CD4-positive, alpha-beta T cell (primary cell): ENCODE results near the gene DCTN1. TPM values are rescaled to one million over a fixed set of nuclear protein-coding genes. Genes with fewer than 3 reads are reported as not detected.

Experiments used
- ATAC-seq: fragments of 200-7000 bp; cut with Tn5 transposase; one replicate; pipeline ENCODE4 v1.10.0; 2022; ENCODE audit warnings: mild to moderate bottlenecking; ENCODE audit not compliant: poor library complexity
- CTCF ChIA-PET: fragments of 350-600 bp; sonication (Branson Sonifier 250); formaldehyde crosslinking; loops from one replicate; lab custom pipeline; 2021; ENCODE audit warnings: antibody characterized with exemption, inconsistent platforms; lab: Charles Lee
- POLR2A ChIA-PET: fragments of 350-600 bp; sonication (Branson Sonifier 250); formaldehyde crosslinking; loops from one replicate; lab custom pipeline; 2021; ENCODE audit warnings: antibody characterized with exemption, inconsistent platforms; lab: Charles Lee
- DNase-seq, 14 experiments: peaks; one replicate each; pipeline ENCODE4 v3.0.0-alpha.2; 2013 to 2020; ENCODE audit warnings: mixed read lengths in 2 of 14
- H3K27ac ChIP-seq, 2 donors: one replicate each; pipeline versions ENCODE4 v1.5.1 to v1.7.0; 2013; ENCODE audit warnings: low read length in 2 of 2, low read depth in 1 of 2, mild to moderate bottlenecking in 1 of 2
- H3K27me3 ChIP-seq, 2 experiments: 1 replicate in 1 of 2; 2 replicates in 1 of 2; pipeline versions ENCODE4 v1.6.1 to v1.7.0; 2013; ENCODE audit warnings: low read length in 2 of 2, control low read depth in 1 of 2, mild to moderate bottlenecking in 1 of 2, moderate library complexity in 1 of 2; ENCODE audit not compliant: insufficient read depth in 2 of 2, control insufficient read depth in 1 of 2
- H3K36me3 ChIP-seq: one replicate; pipeline ENCODE4 v1.6.1; 2013; ENCODE audit warnings: low read length, control low read depth; ENCODE audit not compliant: insufficient read depth
- H3K4me1 ChIP-seq: one replicate; pipeline ENCODE4 v1.6.1; 2013; ENCODE audit warnings: low read length, control low read depth; ENCODE audit not compliant: insufficient read depth
- H3K4me3 ChIP-seq: one replicate; pipeline ENCODE4 v1.5.1; 2013; ENCODE audit warnings: mild to moderate bottlenecking, low read length, moderate library complexity
- H3K9me3 ChIP-seq, 2 experiments: 1 replicate in 1 of 2; 2 replicates in 1 of 2; pipeline versions ENCODE4 v1.6.1 to v1.7.0; 2013; ENCODE audit warnings: low read length in 2 of 2, mild to moderate bottlenecking in 2 of 2, control low read depth in 1 of 2, moderate library complexity in 1 of 2; ENCODE audit not compliant: control insufficient read depth in 1 of 2, insufficient read depth in 1 of 2
- H3K27ac Mint-ChIP-seq: one replicate; pipeline ENCODE4 v1.8.0; 2020; ENCODE audit warnings: mixed read lengths
- H3K27me3 Mint-ChIP-seq: one replicate; pipeline ENCODE4 v1.8.0; 2021; ENCODE audit warnings: mixed read lengths
- H3K36me3 Mint-ChIP-seq: one replicate; pipeline ENCODE4 v1.8.0; 2021; ENCODE audit warnings: low read depth, mixed read lengths
- H3K4me1 Mint-ChIP-seq: one replicate; pipeline ENCODE4 v1.8.0; 2021; ENCODE audit warnings: low read depth, mixed read lengths
- H3K4me3 Mint-ChIP-seq: one replicate; pipeline ENCODE4 v1.8.0; 2020; ENCODE audit warnings: mild to moderate bottlenecking, mixed read lengths
- H3K9me3 Mint-ChIP-seq: one replicate; pipeline ENCODE4 v1.8.0; 2020; ENCODE audit warnings: mixed read lengths
- intact Hi-C, 2 experiments: fragments of 100-400 bp; cut with DNase I in 1 of 2; cut with micrococcal nuclease in 1 of 2; formaldehyde crosslinking; loops; one replicate each; pipeline versions ENCODE4 v1.15.1 to v1.9.0; 2023 to 2025; cut with DNase I, micrococcal nuclease
- total RNA-seq, 174 experiments: library from RNA in 2 of 174; stranded (reverse) in 2 of 174; gene quantifications; one replicate each; pipeline ENCODE4 v1.2.3 and lab custom pipeline; 2021 to 2026
- TF ChIP-seq, protein P1 (sequence below): fragments of 200-600 bp; IDR thresholded peaks from one replicate; pipeline ENCODE4 v1.8.0; 2022; ENCODE audit warnings: antibody characterized with exemption, mild to moderate bottlenecking

The DCTN1 gene
- total RNA-seq, 2 experiments from 2014 or later = 51.4 to 60.7 TPM

DNA sequence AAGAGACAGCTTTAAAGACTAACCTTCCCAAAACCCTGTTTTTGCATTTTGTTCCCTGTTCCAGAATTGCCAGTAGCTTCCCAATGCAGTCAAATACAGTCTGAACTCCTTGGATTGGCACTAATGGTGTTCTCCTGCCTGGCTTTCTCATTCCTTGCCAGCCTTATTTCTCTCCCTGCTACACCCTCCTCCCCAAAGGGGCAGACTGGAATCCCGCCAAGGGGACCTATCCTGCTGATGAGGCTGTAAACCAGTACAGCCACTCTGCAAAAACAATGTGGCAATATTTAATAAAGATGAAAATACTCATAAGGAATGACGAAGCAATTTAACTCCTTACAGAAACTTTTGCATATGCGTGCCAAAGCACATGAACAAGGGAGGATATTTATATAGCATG, 32.4 kb downstream of the DCTN1 start:
- DNase-seq (no peak), ATAC-seq (no peak)
- TF ChIP-seq, protein P1, sequence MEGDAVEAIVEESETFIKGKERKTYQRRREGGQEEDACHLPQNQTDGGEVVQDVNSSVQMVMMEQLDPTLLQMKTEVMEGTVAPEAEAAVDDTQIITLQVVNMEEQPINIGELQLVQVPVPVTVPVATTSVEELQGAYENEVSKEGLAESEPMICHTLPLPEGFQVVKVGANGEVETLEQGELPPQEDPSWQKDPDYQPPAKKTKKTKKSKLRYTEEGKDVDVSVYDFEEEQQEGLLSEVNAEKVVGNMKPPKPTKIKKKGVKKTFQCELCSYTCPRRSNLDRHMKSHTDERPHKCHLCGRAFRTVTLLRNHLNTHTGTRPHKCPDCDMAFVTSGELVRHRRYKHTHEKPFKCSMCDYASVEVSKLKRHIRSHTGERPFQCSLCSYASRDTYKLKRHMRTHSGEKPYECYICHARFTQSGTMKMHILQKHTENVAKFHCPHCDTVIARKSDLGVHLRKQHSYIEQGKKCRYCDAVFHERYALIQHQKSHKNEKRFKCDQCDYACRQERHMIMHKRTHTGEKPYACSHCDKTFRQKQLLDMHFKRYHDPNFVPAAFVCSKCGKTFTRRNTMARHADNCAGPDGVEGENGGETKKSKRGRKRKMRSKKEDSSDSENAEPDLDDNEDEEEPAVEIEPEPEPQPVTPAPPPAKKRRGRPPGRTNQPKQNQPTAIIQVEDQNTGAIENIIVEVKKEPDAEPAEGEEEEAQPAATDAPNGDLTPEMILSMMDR = no peak
- no peak overlapping the region for H3K4me3 Mint-ChIP-seq
- no peaks in the 10 kb centered on the region for H3K27me3 ChIP-seq
- H3K4me3 ChIP-seq = no peak overlapping the region
- ChIA-PET POLR2A (no interaction called here), CTCF (no interaction called here)
- H3K9me3 Mint-ChIP-seq = no peaks in the 10 kb centered on the region
- intact Hi-C loops = no loop called here
- H3K9me3 ChIP-seq = no peaks in the 10 kb centered on the region
- no peak overlapping the region for H3K27ac ChIP-seq
- H3K27ac Mint-ChIP-seq = no peak overlapping the region
- H3K36me3 Mint-ChIP-seq = no peaks in the 10 kb centered on the region
- no peaks in the 10 kb centered on the region for H3K27me3 Mint-ChIP-seq
- H3K4me1 Mint-ChIP-seq = no peaks in the 10 kb centered on the region
- no peaks in the 10 kb centered on the region for H3K36me3 ChIP-seq
- H3K4me1 ChIP-seq = no peaks in the 10 kb centered on the region

DNA sequence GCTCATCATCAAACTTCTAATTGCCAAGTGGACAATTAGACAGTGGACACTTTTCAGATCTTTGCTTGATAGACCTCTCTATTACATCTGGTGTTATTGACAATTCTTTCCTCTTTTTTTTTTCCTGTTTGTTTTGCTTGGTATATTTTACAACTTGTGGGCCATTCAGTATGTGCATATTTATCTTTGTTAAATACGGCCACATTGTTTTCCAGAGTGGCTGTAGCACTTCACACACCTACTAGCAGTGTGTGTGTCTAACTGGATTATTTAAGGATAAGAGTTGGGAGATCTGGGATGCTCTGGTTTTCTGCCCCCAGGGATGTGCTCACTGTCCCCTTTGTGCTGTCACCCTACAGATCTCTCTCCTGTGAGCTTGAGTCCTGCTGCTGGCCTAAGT, 32.8 kb downstream of the DCTN1 start:
- no peaks in the 10 kb centered on the region for H3K36me3 ChIP-seq
- no peak overlapping the region for H3K27ac ChIP-seq
- Mint-ChIP-seq H3K27me3 (no peaks in the 10 kb centered on the region), H3K36me3 (no peaks in the 10 kb centered on the region), H3K4me3 (no peak overlapping the region), H3K27ac (no peak overlapping the region), H3K9me3 (no peaks in the 10 kb centered on the region), H3K4me1 (no peaks in the 10 kb centered on the region)
- no peak for ATAC-seq
- H3K9me3 ChIP-seq = no peaks in the 10 kb centered on the region
- intact Hi-C loops = no loop called here
- no peak for DNase-seq
- TF ChIP-seq, protein P1 = no peak
- no peaks in the 10 kb centered on the region for H3K4me1 ChIP-seq
- POLR2A ChIA-PET = no interaction called here
- no peak overlapping the region for H3K4me3 ChIP-seq
- CTCF ChIA-PET = no interaction called here
- H3K27me3 ChIP-seq = no peaks in the 10 kb centered on the region

DNA sequence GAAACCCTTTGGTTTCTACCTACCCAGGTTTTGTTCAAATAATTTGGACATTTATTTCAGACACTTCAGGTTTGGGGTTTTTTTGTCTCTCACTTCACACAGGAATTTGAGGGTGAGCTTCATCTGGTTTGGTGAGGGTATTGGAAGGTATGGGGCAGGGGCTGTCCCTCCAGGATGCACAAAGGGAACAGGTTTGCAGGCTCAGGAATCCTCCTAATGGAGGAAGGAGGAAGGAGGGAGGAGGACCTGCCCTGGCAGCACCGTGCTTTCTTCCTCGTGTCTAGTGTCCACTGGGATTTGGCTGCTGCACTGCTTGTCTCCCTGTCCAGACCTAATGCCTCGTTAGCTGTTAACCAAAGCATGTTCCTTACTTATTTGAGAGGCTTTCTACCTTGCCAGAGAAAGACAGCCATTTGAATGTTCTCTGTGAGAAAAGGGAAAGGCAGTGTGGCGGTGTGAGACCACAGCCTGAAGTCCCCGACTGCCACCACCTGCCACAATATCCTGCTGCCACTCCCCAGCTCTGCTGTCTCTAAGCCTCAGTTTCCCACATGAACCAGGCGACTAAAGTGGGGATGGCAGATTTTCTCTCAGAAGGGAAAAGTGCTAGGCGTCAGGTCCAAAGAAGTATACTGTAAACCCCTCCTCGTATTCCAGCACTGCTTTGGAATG, 34.7 kb downstream of the DCTN1 start:
- H3K9me3 Mint-ChIP-seq = no peaks in the 10 kb centered on the region
- POLR2A ChIA-PET = no interaction called here
- DNase-seq = no peak
- Histone ChIP-seq H3K27ac (no peak overlapping the region), H3K4me3 (no peak overlapping the region), H3K36me3 (no peaks in the 10 kb centered on the region), H3K9me3 (no peaks in the 10 kb centered on the region), H3K4me1 (no peaks in the 10 kb centered on the region), H3K27me3 (no peaks in the 10 kb centered on the region)
- intact Hi-C loops = no loop called here
- no peaks in the 10 kb centered on the region for H3K4me1 Mint-ChIP-seq
- H3K36me3 Mint-ChIP-seq = no peaks in the 10 kb centered on the region
- CTCF ChIA-PET = interaction anchor here (2.3 kb wide), 1 partner anchor 11 kb away, joined by 7 read pairs; no protein-coding TSS in a partner anchor
- no peaks in the 10 kb centered on the region for H3K27me3 Mint-ChIP-seq
- H3K27ac Mint-ChIP-seq = no peak overlapping the region
- ATAC-seq = no peak
- H3K4me3 Mint-ChIP-seq = no peak overlapping the region
- TF ChIP-seq, protein P1 = no peak
